Lower lobe of right lung (tissue), 2 donors: Measurements from ENCODE around the gene IKZF3. TPM values are rescaled to one million over a fixed set of nuclear protein-coding genes. Genes with fewer than 3 reads are reported as not detected.

Experiments used
- ATAC-seq, 2 donors: fragments of 200-7000 bp; cut with Tn5 transposase; one replicate each; pipeline ENCODE4 v1.9.1; 2020 to 2022; ENCODE audit warnings: mild to moderate bottlenecking in 2 of 2, moderate library complexity in 2 of 2
- DNase-seq: peaks from one replicate; pipeline ENCODE4 v3.0.0-alpha.2; 2020
- H3K27ac ChIP-seq: fragments of 200-600 bp; one replicate; pipeline ENCODE4 v1.8.0; 2022
- H3K27me3 ChIP-seq: fragments of 200-600 bp; one replicate; pipeline ENCODE4 v1.8.0; 2022; ENCODE audit warnings: low read depth
- H3K36me3 ChIP-seq: fragments of 200-600 bp; one replicate; pipeline ENCODE4 v1.8.0; 2022; ENCODE audit warnings: mild to moderate bottlenecking
- H3K4me1 ChIP-seq: fragments of 200-600 bp; one replicate; pipeline ENCODE4 v1.8.0; 2022
- H3K4me3 ChIP-seq: fragments of 200-600 bp; one replicate; pipeline ENCODE4 v1.8.0; 2022; ENCODE audit warnings: mild to moderate bottlenecking
- H3K9me3 ChIP-seq: fragments of 200-600 bp; one replicate; pipeline ENCODE4 v1.8.0; 2022
- intact Hi-C: fragments of 100-400 bp; cut with DNase I; formaldehyde crosslinking; loops from one replicate; pipeline ENCODE4 v1.11.0; 2022
- total RNA-seq: library from RNA; stranded (reverse); fragmentation: NEBNext Ultra II Directional; extraction: Animal tissue kit (Norgen Biotek cat#: 25700); gene quantifications from one replicate; pipeline ENCODE4 v1.2.1, GENCODE V29; 2021
- TF ChIP-seq, protein P1 (sequence below): fragments of 200-600 bp; IDR thresholded peaks from one replicate; pipeline ENCODE4 v1.8.0; 2022; ENCODE audit warnings: antibody characterized with exemption, mild to moderate bottlenecking
- donor health status: DM: no; HTN: yes; CAD: no; lungs with severe emphysema.

The IKZF3 gene
- total RNA-seq, 1 donor from 2014 or later, result 7.1 TPM

DNA sequence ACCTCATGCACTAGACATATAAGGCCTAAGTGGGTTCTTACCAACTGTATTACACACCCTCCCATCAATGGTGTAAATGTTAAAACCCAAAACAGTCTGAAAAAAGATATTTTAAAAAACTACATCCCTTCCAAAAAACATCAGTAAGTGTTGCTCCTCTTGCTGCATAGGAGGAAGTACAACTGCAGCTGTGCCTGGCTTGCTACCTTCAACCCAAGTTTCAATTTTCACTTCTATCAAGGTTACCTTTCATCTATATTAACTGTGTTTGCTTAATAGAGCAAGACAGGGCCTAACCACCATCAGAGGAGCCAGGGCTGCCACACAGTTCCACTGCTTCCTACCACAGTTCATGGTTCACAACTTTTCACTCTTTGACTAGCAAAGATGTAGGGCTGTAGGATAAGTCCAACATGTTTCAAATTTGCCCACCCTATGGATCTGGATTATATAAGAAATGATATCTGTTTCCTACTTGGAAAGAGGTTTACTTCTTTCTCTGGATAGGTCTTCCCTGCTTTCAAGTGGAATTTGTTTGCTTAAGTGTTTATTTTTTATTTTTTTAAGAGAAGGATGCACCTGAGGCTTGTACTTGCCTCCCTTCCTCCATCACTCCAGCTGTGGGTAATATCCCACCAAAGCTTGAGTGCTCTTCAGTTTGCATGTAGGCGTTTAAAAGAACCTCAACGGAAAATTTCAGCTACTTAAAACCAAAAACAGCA lies 69.7 kb downstream of the IKZF3 start:
- DNase-seq (no peak), ATAC-seq (peak in 1 of 2 donors; percentile 14)
- no peak overlapping the region for H3K27ac ChIP-seq
- intact Hi-C loops, result no loop called here
- no peaks in the 10 kb centered on the region for H3K27me3 ChIP-seq
- H3K9me3 ChIP-seq, result no peaks in the 10 kb centered on the region
- H3K36me3 ChIP-seq, result no peaks in the 10 kb centered on the region
- no peak overlapping the region for H3K4me3 ChIP-seq
- H3K4me1 ChIP-seq, result no peaks in the 10 kb centered on the region
- TF ChIP-seq, protein P1, sequence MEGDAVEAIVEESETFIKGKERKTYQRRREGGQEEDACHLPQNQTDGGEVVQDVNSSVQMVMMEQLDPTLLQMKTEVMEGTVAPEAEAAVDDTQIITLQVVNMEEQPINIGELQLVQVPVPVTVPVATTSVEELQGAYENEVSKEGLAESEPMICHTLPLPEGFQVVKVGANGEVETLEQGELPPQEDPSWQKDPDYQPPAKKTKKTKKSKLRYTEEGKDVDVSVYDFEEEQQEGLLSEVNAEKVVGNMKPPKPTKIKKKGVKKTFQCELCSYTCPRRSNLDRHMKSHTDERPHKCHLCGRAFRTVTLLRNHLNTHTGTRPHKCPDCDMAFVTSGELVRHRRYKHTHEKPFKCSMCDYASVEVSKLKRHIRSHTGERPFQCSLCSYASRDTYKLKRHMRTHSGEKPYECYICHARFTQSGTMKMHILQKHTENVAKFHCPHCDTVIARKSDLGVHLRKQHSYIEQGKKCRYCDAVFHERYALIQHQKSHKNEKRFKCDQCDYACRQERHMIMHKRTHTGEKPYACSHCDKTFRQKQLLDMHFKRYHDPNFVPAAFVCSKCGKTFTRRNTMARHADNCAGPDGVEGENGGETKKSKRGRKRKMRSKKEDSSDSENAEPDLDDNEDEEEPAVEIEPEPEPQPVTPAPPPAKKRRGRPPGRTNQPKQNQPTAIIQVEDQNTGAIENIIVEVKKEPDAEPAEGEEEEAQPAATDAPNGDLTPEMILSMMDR, result no peak

DNA sequence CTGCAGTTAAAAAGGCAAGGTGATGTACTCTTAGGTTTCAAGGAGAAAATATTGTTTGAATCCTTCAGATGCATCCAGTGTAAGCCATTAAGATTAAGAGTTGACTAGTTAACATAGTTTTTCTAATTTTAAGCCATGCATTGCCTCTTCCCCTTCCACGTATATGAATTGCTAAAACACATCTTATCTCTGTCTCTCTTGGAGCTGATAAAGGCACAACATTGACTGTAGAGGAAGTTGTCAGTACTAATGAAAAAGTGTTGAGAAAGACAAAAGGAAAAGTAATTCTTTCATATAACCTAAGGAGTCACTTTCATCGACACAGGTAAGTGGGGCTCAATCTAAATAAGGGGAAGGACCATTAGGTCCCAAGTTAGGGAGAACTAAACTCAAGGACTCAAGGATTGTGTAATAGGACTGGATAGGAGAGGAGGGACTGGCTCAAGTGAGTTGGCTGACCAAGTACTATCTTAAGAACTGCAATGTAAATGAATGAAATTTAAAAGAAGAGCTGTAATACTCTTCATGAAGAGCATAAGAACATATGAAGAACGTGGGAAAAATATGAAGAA lies 70.7 kb downstream of the IKZF3 start:
- Histone ChIP-seq H3K27ac (no peak overlapping the region), H3K9me3 (no peaks in the 10 kb centered on the region), H3K36me3 (no peaks in the 10 kb centered on the region), H3K27me3 (no peaks in the 10 kb centered on the region), H3K4me1 (no peaks in the 10 kb centered on the region), H3K4me3 (no peak overlapping the region)
- intact Hi-C loops, result no loop called here
- ATAC-seq (no peak), DNase-seq (no peak)
- TF ChIP-seq, protein P1, result no peak

DNA sequence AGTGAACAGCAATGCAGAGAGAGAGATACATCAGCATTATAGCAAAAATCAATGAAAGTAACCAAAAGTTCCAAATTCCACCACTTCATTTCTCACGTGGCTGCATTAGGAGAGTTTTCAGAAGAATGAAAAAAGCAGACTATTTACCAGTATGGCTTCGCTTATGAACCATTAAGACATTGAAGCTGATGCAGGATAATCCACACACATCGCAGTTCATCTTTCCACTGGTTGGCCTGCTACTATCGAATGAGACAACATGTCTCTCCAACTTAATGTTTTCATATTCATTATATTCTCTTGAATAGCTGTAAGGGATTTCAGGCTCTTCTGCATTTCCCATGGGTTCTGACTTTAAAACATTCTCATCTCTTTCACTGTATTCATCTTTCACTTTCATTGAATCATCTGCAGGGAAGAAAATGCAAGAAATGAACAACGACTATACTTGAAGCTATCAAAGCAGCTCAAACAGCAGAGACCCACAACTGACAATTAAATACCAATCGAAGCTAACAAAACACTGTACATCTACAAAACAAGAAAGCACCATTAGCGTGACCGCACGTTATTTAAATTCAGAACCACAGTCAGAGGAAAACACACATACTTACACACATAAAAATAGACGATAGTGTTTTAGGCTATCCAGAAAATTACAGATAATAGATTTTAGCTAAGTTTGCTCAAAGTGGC lies 71.4 kb downstream of the IKZF3 start:
- no peaks in the 10 kb centered on the region for H3K4me1 ChIP-seq
- TF ChIP-seq, protein P1, result no peak
- no peak overlapping the region for H3K27ac ChIP-seq
- H3K4me3 ChIP-seq, result no peak overlapping the region
- no peaks in the 10 kb centered on the region for H3K27me3 ChIP-seq
- DNase-seq, result no peak
- ATAC-seq, result no peak
- intact Hi-C loops, result no loop called here
- no peaks in the 10 kb centered on the region for H3K9me3 ChIP-seq
- H3K36me3 ChIP-seq, result no peaks in the 10 kb centered on the region

DNA sequence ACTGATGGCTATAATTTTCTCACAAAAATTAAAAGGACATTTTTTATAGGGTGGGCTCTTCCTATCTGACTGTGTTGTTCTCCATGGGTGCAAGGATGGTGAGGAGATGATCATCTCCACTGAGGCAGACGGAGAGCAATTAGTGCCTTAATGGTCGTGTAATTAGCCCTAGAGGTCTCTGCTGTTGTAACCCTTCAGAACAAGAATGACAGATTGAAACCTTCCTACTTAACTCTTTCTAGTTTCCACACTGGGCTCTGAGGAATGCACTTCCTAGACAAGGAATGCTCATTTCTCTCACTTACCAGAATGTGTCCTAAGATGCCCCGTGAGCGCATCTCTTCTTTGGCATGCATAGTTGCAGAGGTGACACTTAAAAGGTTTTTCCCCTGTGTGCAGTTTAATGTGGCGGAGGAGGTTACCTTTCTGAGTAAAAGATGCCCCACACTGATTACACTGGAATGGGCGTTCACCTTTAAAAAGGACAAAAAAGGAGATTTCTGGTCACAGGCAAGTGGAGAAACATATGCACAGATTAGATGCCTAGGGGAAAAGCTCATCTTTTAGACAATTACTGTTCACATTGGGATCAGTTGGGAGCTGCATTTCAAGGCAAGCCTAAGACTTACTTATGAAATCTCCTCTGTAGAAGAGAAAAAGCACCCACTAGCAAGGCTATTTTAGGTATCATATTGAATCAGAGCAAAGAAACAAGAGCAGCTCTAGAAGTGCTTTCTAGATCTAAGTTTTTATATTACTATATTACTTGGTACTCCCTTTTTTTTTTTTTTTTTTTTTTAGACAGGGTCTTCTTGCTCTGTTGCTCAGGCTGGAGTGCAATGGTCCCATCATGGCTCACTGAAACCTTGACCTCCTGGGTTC lies 72.8 kb downstream of the IKZF3 start:
- no peaks in the 10 kb centered on the region for H3K36me3 ChIP-seq
- no peak overlapping the region for H3K4me3 ChIP-seq
- intact Hi-C loops, result no loop called here
- TF ChIP-seq, protein P1, result no peak
- H3K9me3 ChIP-seq, result no peaks in the 10 kb centered on the region
- ATAC-seq (no peak), DNase-seq (no peak)
- no peak overlapping the region for H3K27ac ChIP-seq
- H3K27me3 ChIP-seq, result no peaks in the 10 kb centered on the region
- no peaks in the 10 kb centered on the region for H3K4me1 ChIP-seq

DNA sequence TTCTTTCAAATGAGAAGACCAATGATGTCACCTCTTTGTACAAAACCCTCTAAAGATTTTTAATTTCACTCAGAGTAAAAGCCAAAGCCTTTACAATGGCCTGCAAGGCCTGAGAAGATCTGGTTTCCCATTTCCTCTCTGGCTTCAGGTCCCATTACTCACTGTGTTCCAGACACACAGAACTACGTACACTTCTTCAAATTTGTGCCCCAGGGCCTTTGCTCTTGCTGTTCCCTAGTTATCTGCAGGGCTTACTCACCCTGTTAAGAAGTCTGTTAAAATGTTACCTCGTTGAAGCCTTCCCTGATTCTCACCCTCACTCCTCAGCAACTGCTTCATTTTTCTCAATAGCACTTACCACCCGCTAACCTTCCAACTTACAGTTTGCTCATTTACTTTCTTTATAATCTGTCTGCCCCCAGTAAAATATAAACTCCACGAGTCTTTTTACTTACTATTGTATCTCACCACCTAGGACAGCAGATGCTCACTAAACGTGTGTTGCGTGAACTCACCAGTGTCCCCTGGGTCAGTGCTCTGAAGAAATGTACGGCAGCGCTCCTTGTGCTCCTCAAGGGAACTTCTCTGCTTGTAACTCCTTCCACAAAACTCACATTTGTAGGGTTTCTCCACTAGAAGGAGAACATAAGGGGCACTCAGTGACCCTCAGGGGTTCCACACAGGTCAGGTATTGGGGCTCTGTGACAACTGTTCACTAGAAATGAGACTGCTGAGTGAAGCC lies 76.2 kb downstream of the IKZF3 start:
- Histone ChIP-seq H3K4me1 (no peaks in the 10 kb centered on the region), H3K36me3 (no peaks in the 10 kb centered on the region), H3K27me3 (no peaks in the 10 kb centered on the region), H3K4me3 (no peak overlapping the region), H3K27ac (no peak overlapping the region), H3K9me3 (no peaks in the 10 kb centered on the region)
- TF ChIP-seq, protein P1, result no peak
- ATAC-seq, result no peak
- no peak for DNase-seq
- intact Hi-C loops, result no loop called here
